Suprapubic skin (tissue), 4 donors: Measurements from ENCODE around the gene EIF4E3.

Source experiments
- CTCF ChIP-seq, 2 donors: fragments of 200-600 bp in 1 of 2; fragments of 450-650 bp in 1 of 2; sonication (generic) in 1 of 2; IDR thresholded peaks; one replicate each; pipeline ENCODE4 v1.5.1; 2016 to 2019; ENCODE audit warnings: antibody characterized with exemption in 2 of 2, mild to moderate bottlenecking in 1 of 2, moderate library complexity in 1 of 2
- POLR2A ChIP-seq, 2 donors: fragments of 450-650 bp; IDR thresholded peaks; one replicate each; pipeline ENCODE4 v1.6.1; 2017; ENCODE audit warnings: antibody characterized with exemption in 2 of 2, mild to moderate bottlenecking in 2 of 2, moderate library complexity in 2 of 2
- POLR2AphosphoS5 ChIP-seq, 3 donors: sonication (generic); formaldehyde crosslinking; IDR thresholded peaks; one replicate each; pipeline ENCODE4 v1.6.1; 2017; ENCODE audit warnings: antibody characterized with exemption in 3 of 3

GRCh38 chr3:71651625-71652024, 73.6 kb downstream of the EIF4E3 start:
- TF ChIP-seq CTCF (IDR thresholded peaks at IDR 0.05) (no peak), POLR2AphosphoS5 (IDR thresholded peaks at IDR 0.05) (no peak), POLR2A (IDR thresholded peaks at IDR 0.05) (no peak)
